HG03442 (cell line): ENCODE data around the gene LGR6.

Experiments
- ATAC-seq: cut with Tn5 transposase; IDR thresholded peaks from one replicate; pipeline ENCODE4 v1.9.1; 2021; ENCODE audit warnings: mild to moderate bottlenecking, moderate library complexity; ENCODE audit not compliant: unreplicated experiment

The LGR6 gene

DNA sequence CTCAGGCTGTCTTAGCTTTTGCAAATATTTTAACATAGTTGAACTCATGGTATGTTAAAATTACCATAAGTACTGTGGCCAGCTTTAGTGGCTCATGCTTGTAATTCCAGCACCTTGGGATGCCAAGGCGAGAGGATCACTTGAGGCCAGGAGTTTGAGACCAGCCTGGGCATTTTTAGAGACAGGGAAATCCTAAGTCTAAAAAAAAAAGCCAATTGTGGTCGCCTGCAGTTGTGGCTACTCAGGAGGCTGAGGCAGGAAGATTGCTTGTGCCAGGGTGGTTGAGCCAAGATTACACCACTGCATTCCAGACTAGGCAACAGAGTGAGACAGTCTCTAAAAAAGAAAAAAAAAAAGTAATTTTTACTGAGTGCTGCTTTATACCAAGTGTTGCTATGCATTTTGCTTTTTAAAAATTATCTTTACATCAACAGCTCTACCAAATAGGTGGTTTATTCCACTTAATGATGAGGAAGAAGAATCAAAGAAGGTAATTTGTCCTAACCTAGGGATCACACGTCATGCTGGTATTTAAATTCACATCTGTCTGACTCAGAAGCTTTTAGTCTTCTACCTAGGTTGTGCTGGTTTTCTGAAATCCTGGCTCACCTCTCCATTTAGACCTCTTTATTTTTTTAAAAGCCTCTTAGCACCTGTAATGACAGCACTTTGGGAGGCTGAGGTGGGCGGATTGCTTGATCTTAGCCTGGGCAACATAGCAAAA is 171.7 kb downstream of the LGR6 start:
- ATAC-seq: no peak

DNA sequence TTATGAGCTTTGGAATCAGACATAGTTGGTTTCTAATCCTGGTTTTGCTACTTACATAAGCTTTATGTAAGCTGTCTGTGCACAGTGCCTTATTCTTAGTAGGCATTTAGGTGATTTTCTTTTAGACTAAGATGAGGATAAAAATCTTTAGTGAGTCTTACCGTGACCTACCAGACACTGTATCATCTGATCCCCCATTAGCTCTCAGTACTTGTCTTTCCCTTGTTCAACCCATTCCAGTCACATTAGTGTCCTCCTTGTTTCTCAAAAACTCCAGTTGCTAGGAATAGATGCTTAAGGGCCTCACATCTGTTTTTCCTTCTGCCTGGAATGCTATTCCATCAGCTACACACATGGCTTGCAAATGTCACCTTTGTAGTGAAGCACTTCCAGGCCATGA is 173.7 kb downstream of the LGR6 start:
- ATAC-seq: no peak
